ENCODE data around the gene GJD4.

GJD4 gene, protein sequence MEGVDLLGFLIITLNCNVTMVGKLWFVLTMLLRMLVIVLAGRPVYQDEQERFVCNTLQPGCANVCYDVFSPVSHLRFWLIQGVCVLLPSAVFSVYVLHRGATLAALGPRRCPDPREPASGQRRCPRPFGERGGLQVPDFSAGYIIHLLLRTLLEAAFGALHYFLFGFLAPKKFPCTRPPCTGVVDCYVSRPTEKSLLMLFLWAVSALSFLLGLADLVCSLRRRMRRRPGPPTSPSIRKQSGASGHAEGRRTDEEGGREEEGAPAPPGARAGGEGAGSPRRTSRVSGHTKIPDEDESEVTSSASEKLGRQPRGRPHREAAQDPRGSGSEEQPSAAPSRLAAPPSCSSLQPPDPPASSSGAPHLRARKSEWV

DNA sequence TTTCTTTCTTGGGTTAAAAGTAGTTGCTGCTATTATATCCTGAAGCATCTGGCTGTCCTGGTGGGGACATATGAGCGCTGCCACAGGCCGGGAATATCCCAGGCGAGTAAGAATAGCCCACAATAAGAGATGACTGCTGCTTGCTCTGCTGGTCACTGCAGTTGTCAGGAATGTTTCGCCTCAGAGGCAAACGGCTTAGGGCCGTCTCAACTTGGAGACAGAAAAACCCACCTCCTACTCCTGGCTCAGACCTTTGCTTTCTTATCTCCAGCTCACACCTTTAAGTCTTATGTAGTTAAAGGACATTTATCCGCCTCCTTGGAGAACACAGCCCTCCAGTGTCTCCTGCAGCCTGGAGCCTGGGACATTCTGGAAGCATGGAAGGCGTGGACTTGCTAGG lies at the start of gene GJD4:
Gene GJD4 (plus strand): TSS at position 151 of the 400 bp plus-strand sequence. CDS start 227 bp downstream, at position 378.
- no peak for DNase-seq

GRCh38 chr10:35555962-35556930 lies 48.9 kb upstream of the GJD4 start:
- DNase-seq = no peak

DNA sequence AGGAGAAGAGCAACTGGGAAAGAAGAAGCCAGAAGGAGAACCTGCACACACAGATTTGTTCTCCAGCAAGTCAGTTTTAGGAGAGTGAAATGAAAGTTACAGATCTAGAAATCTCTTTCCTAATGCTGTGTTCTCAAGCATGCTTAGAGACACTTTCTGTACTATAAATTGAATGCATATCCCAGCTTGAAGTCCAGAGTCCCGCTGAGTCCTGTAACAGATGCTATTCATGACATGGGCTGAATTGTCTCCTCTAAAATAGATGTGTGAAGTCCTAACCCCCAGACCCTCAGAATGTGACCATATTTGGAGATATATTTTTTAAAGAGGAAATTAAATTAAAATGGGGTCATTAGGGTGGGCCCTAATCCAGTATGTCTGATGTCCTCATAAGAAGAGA lies 46.9 kb upstream of the GJD4 start:
- DNase-seq = no peak

- DNase-seq = no peak
Observed at GRCh38 chr10:35559416-35559815, 45.7 kb upstream of the GJD4 start.

GRCh38 chr10:35561715-35562114 lies 43.4 kb upstream of the GJD4 start:
- no peak for DNase-seq

DNA sequence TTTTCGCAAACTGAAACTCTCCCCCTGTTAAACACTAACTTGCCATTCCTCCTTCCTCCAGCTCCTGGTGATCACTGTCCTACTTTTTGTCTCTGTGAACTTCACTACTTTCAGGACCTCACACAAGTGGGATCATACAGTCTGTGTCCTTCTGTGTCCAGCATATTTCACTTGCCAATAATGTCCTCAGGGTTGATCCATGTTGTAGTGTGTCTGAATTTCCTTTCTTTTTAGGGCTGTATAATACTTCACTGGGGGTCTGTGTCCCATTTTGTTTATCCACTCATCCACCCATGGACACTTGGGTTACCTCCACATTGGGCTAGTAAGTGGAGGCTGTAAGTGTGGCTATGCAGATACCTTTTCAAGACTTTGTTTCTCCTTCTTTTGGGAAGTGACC lies 42.7 kb upstream of the GJD4 start:
- no peak for DNase-seq

- DNase-seq = no peak
Observed at GRCh38 chr10:35563261-35563891, 41.8 kb upstream of the GJD4 start.

- DNase-seq = peak; percentile 6
Observed at GRCh38 chr10:35564341-35564968, 40.7 kb upstream of the GJD4 start.

GRCh38 chr10:35565602-35566081 lies 39.5 kb upstream of the GJD4 start:
- DNase-seq = no peak

GRCh38 chr10:35567951-35568350 lies 37.2 kb upstream of the GJD4 start:
- no peak for DNase-seq

DNA sequence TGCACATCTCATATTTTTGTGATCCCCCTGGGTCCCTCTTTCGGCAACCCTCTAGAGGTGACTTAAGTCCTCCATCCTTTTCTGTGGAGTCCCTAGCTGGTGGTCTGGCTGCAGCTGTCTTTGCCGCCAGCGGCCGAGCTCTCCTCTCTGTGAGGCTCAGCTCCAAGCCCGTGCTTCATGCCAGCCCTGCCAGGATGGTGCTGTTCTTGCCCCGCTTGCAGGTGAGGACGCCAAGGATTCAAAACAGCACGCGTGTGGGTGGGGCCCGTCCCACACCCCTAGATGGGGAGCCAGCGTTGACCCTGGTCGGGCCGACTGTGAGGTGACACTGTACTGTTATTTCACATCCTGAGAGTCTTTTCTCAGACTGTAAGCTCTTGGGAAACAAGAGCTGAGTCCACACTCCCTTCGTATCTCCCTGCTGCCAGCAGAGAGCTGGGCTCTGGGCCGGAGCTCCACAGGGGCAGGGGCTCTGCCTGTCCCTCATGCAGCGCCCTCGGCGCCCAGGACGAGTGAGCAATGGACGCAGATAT lies 36.6 kb upstream of the GJD4 start:
- DNase-seq = no peak

DNA sequence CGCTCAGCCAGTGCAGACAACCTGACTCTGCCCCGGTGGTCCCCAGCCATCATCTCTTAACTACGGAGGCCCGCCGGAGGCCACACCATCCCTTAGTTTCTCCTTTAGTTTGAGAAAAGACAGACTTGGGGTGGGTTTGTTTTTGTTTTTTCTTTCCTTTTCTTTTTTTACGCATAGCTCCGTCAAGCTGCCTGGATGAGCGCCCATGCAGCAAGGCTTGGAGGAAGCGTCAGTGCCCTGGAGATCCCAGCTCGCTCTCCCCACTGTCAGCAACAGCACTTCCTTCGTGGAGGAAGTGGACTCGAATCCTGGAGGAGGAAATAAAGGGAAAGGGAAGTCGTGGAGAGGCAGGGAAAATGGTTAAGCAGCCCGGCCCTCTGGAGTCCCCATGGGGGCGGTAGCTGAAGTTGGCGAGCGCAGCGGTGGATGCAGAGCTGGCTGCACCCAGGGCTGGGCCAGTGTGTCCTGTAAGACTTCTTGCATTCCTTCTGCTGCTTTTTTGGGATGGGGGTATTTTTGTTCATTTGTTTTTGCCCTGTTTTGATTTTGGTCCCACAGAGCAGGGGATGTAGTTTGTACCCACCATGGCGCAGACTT lies 35.9 kb upstream of the GJD4 start:
- no peak for DNase-seq

DNA sequence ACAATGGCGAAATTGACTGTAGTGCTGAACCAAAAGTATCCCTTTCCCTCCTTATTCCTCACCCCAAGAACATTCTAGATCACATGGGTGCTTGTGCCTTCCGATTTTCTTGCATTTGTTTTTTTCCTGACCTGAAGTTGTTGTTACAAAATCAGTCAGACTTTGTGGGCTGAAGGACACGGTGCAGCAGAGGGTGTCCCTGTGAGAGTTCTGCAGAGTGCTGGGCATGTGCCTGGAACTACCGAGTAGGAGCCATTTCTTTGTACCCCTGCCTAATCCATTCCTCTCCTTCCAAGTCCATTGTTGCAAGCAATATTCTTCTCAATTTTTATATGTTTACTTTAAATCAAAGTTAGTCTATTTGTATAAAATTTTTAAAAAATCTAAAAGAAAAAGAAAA lies 35.3 kb upstream of the GJD4 start:
- no peak for DNase-seq

- no peak for DNase-seq
Observed at GRCh38 chr10:35570397-35570796, 34.7 kb upstream of the GJD4 start.

DNA sequence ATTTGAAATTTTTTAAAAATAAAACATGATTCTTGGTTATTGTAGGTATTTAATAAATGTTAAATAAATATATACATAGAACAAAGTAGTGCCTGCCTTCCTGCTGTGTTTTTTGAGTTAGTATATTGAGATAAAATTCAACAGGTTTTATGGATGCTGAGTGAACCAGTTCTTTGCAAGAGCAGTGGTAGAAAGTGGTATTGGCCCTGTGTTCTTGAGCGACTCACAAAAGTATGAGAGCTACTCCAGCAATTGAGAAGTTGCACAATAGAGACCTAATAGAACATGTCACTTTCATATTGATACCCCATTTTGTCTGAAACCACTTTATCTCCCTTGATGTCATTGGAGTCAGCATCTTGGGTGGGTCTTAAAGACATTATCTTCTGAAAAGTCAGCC lies 32.6 kb upstream of the GJD4 start:
- DNase-seq = no peak

DNA sequence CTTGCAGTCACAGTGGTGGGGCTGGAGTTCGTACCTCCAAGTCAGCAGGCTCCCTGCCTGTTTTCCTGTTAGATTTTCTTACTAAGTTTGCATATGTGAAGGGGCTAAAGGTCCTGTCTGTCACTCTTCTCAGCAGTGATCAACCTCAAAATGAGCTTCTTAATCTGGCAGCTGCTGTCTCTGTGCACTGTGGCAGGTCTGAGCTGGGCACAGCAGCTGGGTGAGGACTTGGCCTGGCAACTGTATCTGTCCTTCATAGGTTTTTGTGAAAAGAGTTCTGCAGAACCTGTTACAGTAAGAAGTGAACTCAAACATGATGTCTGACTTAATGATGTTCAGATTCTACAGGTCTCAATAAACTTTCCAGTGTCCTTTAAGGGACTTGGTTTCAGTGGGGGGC lies 31.3 kb upstream of the GJD4 start:
- no peak for DNase-seq

DNA sequence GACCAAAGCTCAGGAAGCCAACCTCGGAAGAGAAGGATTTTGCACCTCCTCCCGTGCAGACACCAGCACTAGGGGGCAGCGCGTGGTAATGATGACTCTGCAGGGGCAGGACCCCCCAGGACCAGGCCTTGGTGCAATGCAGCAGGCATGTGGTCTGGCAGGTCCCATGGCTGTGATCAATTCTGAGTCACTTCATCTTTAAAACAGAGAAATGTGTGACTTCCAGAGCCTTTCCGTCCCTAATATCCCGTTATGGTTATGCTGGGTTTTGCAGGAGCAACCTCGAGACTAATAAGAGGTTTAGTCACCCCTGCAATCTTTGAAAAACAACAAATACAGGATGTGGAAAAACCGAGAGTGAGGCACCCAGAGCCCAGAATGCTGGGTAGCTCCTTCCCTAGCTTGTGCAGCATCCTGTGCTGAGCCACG lies 30.2 kb upstream of the GJD4 start:
- DNase-seq = no peak

DNA sequence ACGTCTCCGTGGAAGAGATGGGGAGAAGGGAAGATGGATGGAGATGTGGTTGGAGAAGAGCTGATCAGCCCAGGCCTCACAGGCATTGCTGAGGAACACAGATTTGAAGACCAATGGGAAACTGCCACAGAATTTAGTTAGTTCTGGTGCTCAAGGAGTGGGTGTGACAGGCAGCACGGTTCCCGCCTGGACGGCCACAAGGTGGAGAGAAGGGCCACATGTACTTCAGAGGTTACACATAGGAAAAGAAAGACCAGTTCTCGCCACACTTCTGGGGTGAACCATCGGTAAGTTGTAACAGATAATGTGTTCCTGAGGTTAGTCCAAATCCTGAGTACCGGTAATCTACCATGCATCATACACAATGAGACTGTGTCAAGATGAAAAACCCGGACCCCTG lies 29.5 kb upstream of the GJD4 start:
- DNase-seq = no peak

DNA sequence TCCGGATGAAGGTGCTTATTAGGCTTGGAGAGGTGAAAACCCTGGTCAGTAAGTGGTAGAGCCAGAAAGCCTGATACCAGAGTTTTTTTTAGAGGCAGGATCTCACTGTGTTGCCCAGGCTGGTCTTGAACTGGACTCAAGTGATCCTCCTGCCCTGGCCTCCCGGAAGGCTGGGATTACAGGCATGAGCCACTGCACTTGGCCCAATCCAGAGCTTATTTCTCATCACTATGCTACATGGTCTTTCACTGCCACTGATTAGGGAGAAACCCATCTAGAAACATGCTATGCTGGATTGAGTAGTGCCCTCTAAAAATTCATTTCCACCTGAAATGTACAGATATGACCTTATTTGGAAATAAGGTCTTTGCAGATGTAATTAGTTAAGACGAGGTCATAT lies 28.4 kb upstream of the GJD4 start:
- no peak for DNase-seq

DNA sequence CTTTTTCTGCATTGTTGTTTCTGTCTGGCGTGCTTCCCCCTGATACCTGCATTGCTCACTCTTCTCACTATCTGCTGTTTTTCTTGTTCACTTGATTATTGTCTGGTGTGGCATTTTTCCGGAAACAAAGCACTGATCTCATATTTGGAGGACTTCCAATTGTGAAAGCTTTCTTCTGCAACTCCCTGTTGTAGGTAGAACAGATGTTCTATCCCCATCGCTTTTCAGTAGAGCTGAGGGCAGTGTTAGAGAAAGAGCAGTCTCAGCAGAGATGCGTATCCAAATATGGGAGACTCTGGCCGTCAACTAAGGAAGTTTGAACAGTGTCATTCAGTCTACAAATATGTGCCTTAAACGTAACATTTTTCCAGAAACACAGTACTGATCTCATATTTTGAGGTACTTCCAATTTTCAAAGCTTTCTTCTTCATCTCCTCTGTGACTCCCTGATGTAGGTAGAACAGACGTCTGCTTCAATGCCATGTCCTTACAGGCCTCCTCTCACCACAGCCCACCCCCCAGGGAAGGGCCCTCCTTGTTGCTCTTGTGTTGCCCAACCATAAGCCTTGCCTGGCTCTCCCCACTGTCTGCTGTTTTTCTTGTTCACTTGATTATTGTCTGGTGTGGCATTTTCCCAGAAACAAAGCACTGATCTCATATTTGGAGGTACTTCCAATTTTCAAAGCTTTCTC lies 27.1 kb upstream of the GJD4 start:
- DNase-seq = no peak

GRCh38 chr10:35578618-35578956 lies 26.6 kb upstream of the GJD4 start:
- no peak for DNase-seq

GRCh38 chr10:35579116-35579515 lies 26.0 kb upstream of the GJD4 start:
- no peak for DNase-seq
